A673 (cell line): ENCODE results near the gene ENSA.
"Not testable (repeated sequence)": the region's sequence is repeated elsewhere in the genome, so short reads cannot be mapped to it uniquely, and the experiment has no call there.

Experiments
- CTCF ChIP-seq: fragments of 300-800, 200-600 bp; sonication (generic); conservative IDR thresholded peaks from 2 replicates; pipeline ENCODE4 v1.5.1; 2017; ENCODE audit warnings: low read depth, mild to moderate bottlenecking, antibody characterized with exemption, low read length, moderate library complexity, mixed read lengths
- EZH2 ChIP-seq: fragments of 200-600 bp; sonication (generic); IDR thresholded peaks from 2 replicates; pipeline ENCODE4 v1.6.1; 2017; ENCODE audit warnings: borderline replicate concordance, low read depth, mild to moderate bottlenecking, mixed read lengths, antibody characterized with exemption, low read length; ENCODE audit not compliant: poor library complexity, severe bottlenecking

- not testable (repeated sequence) for TF ChIP-seq CTCF, EZH2
These were observed 5.6 kb upstream of the ENSA start for GRCh38 chr1:150634839-150635622.
